Putamen (tissue), 1 donor: ENCODE data around the gene FBXL15.
"Not testable (repeated sequence)": the region's sequence is repeated elsewhere in the genome, so short reads cannot be mapped to it uniquely, and the experiment has no call there.

Experiments
- DNase-seq: peaks from one replicate; pipeline ENCODE4 v3.0.0-alpha.2; 2016; ENCODE audit warnings: low spot score

FBXL15 gene

GRCh38 chr10:102431452-102432124 is 11.0 kb downstream of the FBXL15 start:
- no peak for DNase-seq

- peak; percentile 96 for DNase-seq
Measured at GRCh38 chr10:102432162-102432950, 11.7 kb downstream of the FBXL15 start, which contains the start of gene CUEDC2. CUEDC2 (minus strand) TSS chr10:102432574; CDS start chr10:102425188, 7,386 bp downstream.

- no peak for DNase-seq
Measured at GRCh38 chr10:102433619-102434046, 13.0 kb downstream of the FBXL15 start.

GRCh38 chr10:102434394-102435132 is 13.9 kb downstream of the FBXL15 start:
- DNase-seq, result no peak

- no peak for DNase-seq
Measured at GRCh38 chr10:102435133-102435497, 14.5 kb downstream of the FBXL15 start.

- no peak for DNase-seq
Measured at GRCh38 chr10:102435529-102436233, 15.0 kb downstream of the FBXL15 start.

- DNase-seq, result no peak
Measured at GRCh38 chr10:102436312-102436711, 15.7 kb downstream of the FBXL15 start.

GRCh38 chr10:102437515-102437914 is 16.9 kb downstream of the FBXL15 start:
- DNase-seq, result no peak

- no peak for DNase-seq
Measured at GRCh38 chr10:102438374-102438773, 17.7 kb downstream of the FBXL15 start.

- no peak for DNase-seq
Measured at GRCh38 chr10:102444851-102445250, 24.2 kb downstream of the FBXL15 start.

GRCh38 chr10:102449321-102450123 is 28.9 kb downstream of the FBXL15 start:
- no peak for DNase-seq

- no peak for DNase-seq
Measured at GRCh38 chr10:102450124-102450373, 29.4 kb downstream of the FBXL15 start.

- DNase-seq, result peak; percentile 87
Measured at GRCh38 chr10:102450374-102451104, 29.9 kb downstream of the FBXL15 start.

- no peak for DNase-seq
Measured at GRCh38 chr10:102451105-102451969, 30.7 kb downstream of the FBXL15 start, which contains the start of gene C10orf95. C10orf95 (minus strand) TSS chr10:102451543; CDS start chr10:102451093, 450 bp downstream.

- DNase-seq, result no peak
Measured at GRCh38 chr10:102452672-102453340, 32.2 kb downstream of the FBXL15 start.

- no peak for DNase-seq
Measured at GRCh38 chr10:102453502-102453901, 32.9 kb downstream of the FBXL15 start.

GRCh38 chr10:102454662-102455487 is 34.2 kb downstream of the FBXL15 start:
- not testable (repeated sequence) for DNase-seq

- no peak for DNase-seq
Measured at GRCh38 chr10:102455893-102456471, 35.3 kb downstream of the FBXL15 start.
